ENCODE results near the gene SUN5. TPM values are rescaled to one million over a fixed set of nuclear protein-coding genes. Genes with fewer than 3 reads are reported as not detected.

Gene SUN5
- total and polyA plus RNA-seq, 7 donors = not detected

- peaks cover 0 to 6% (median 0%) of the 10 kb centered on the region in 4 donors for H3K9me3 ChIP-seq
- no peak overlapping the region for H3K27ac ChIP-seq
- intact Hi-C loops (cut with DNase I) = no loop called here
- no peak overlapping the region for H3K4me3 ChIP-seq
- WGBS, 2 donors = 73 to 78% methylated on average over 8 of the region's 8 CpGs
- H3K4me1 ChIP-seq = no peaks in the 10 kb centered on the region
- no peaks in the 10 kb centered on the region for H3K36me3 ChIP-seq
- H3K27me3 ChIP-seq = peaks cover 0 to 4% (median 0%) of the 10 kb centered on the region in 3 donors
- DNase-seq = no peak
- TF ChIP-seq POLR2A (IDR thresholded peaks at IDR 0.05) (no peak), POLR2AphosphoS5 (IDR thresholded peaks at IDR 0.05) (no peak), EP300 (IDR thresholded peaks at IDR 0.05) (no peak), CTCF (IDR thresholded peaks at IDR 0.05) (no peak)
Measured at GRCh38 chr20:32991792-32992641, 12.2 kb downstream of the SUN5 start.

GRCh38 chr20:32991383-32991782 lies 12.8 kb downstream of the SUN5 start:
- Histone ChIP-seq H3K4me1 (no peaks in the 10 kb centered on the region), H3K27me3 (peaks cover 0 to 4% (median 0%) of the 10 kb centered on the region in 3 donors), H3K4me3 (no peak overlapping the region), H3K36me3 (no peaks in the 10 kb centered on the region), H3K9me3 (peaks cover 0 to 6% (median 0%) of the 10 kb centered on the region in 4 donors), H3K27ac (no peak overlapping the region)
- no peak for DNase-seq
- 51% methylated on average over 3 of the region's 3 CpGs for WGBS, 2 donors
- intact Hi-C loops (cut with DNase I) = no loop called here
- TF ChIP-seq POLR2AphosphoS5 (IDR thresholded peaks at IDR 0.05) (no peak), EP300 (IDR thresholded peaks at IDR 0.05) (no peak)

- intact Hi-C loops (cut with DNase I) = no loop called here
- DNase-seq = no peak
Measured at GRCh38 chr20:32990426-32990825, 13.8 kb downstream of the SUN5 start.

GRCh38 chr20:32989507-32990283 lies 14.5 kb downstream of the SUN5 start:
- no peak for DNase-seq
- TF ChIP-seq EP300 (IDR thresholded peaks at IDR 0.05) = no peak
- no peak for TF ChIP-seq CTCF (IDR thresholded peaks at IDR 0.05)
- no peak for TF ChIP-seq POLR2AphosphoS5 (IDR thresholded peaks at IDR 0.05)
- no peak for TF ChIP-seq POLR2A (IDR thresholded peaks at IDR 0.05)

More at GRCh38 chr20:32990426-32990825, 13.8 kb downstream of the SUN5 start:
- Histone ChIP-seq H3K4me1 (no peaks in the 10 kb centered on the region), H3K36me3 (no peaks in the 10 kb centered on the region), H3K4me3 (no peak overlapping the region), H3K27ac (no peak overlapping the region), H3K27me3 (no peaks in the 10 kb centered on the region), H3K9me3 (peaks cover 0 to 5% (median 0%) of the 10 kb centered on the region in 4 donors)
- TF ChIP-seq CTCF (IDR thresholded peaks at IDR 0.05) (no peak), EP300 (IDR thresholded peaks at IDR 0.05) (no peak), POLR2AphosphoS5 (IDR thresholded peaks at IDR 0.05) (no peak), POLR2A (IDR thresholded peaks at IDR 0.05) (no peak)
- 66 to 72% methylated on average over 3 of the region's 3 CpGs for WGBS, 2 donors

GRCh38 chr20:32988008-32988407 lies 16.2 kb downstream of the SUN5 start:
- no peak for TF ChIP-seq POLR2AphosphoS5 (IDR thresholded peaks at IDR 0.05)
- TF ChIP-seq EP300 (IDR thresholded peaks at IDR 0.05) = no peak
- no peak for TF ChIP-seq POLR2A (IDR thresholded peaks at IDR 0.05)

More at GRCh38 chr20:32989507-32990283, 14.5 kb downstream of the SUN5 start:
- Histone ChIP-seq H3K27ac (no peak overlapping the region), H3K4me3 (no peak overlapping the region), H3K4me1 (no peaks in the 10 kb centered on the region), H3K27me3 (no peaks in the 10 kb centered on the region), H3K9me3 (no peaks in the 10 kb centered on the region), H3K36me3 (no peaks in the 10 kb centered on the region)
- 85 to 91% methylated on average over 14 of the region's 14 CpGs for WGBS, 2 donors
- intact Hi-C loops (cut with DNase I) = no loop called here

More at GRCh38 chr20:32988008-32988407, 16.2 kb downstream of the SUN5 start:
- intact Hi-C loops (cut with DNase I) = no loop called here
- no peak overlapping the region for H3K4me3 ChIP-seq
- H3K27ac ChIP-seq = no peak overlapping the region
- H3K36me3 ChIP-seq = no peaks in the 10 kb centered on the region
- no peaks in the 10 kb centered on the region for H3K9me3 ChIP-seq
- H3K27me3 ChIP-seq = no peaks in the 10 kb centered on the region
- 75 to 83% methylated on average over 16 of the region's 16 CpGs for WGBS, 2 donors
- DNase-seq = no peak
- no peaks in the 10 kb centered on the region for H3K4me1 ChIP-seq

Data from sigmoid colon (tissue), 7 donors.